Keratinocyte (primary cell): ENCODE measurements around the gene BLACAT1. TPM values are rescaled to one million over a fixed set of nuclear protein-coding genes. Genes with fewer than 3 reads are reported as not detected.

Experiments
- DNase-seq: peaks from one replicate; pipeline ENCODE4 v3.0.0-alpha.2; 2011; ENCODE audit warnings: low read depth, missing footprints, low spot score
- FAIRE-seq: peaks from 2 replicates; lab custom pipeline; 2011; peaks lifted over from hg19 to GRCh38; lab: Jason Lieb, UNC
- H2AFZ ChIP-seq: 2 replicates; pipeline ENCODE4 v1.6.0; 2012; ENCODE audit warnings: low read length, control low read depth, inconsistent platforms; ENCODE audit not compliant: control insufficient read depth
- H3K27ac ChIP-seq: 2 replicates; pipeline ENCODE4 v1.5.1; 2011; ENCODE audit warnings: low read length; ENCODE audit not compliant: control insufficient read depth, insufficient read depth
- H3K27me3 ChIP-seq: 3 replicates; pipeline ENCODE4 v1.6.0; 2011; ENCODE audit warnings: low read length; ENCODE audit not compliant: control insufficient read depth, insufficient read depth; ENCODE audit errors: extremely low read depth
- H3K36me3 ChIP-seq, 2 experiments: 2 replicates in 1 of 2; 3 replicates in 1 of 2; pipeline ENCODE4 v1.5.1; 2011; ENCODE audit warnings: low read length in 2 of 2, mild to moderate bottlenecking in 1 of 2; ENCODE audit not compliant: control insufficient read depth in 2 of 2, insufficient read depth in 2 of 2; ENCODE audit errors: extremely low read depth in 1 of 2
- H3K4me1 ChIP-seq: 3 replicates; pipeline ENCODE4 v1.5.1; 2011; ENCODE audit warnings: low read length; ENCODE audit not compliant: control insufficient read depth, insufficient read depth; ENCODE audit errors: extremely low read depth
- H3K4me2 ChIP-seq: 3 replicates; pipeline ENCODE4 v1.6.0; 2011; ENCODE audit warnings: low read depth, low read length; ENCODE audit not compliant: control insufficient read depth, insufficient read depth; ENCODE audit errors: extremely low read depth
- H3K4me3 ChIP-seq, 3 experiments: fragments of 200-600 bp in 1 of 3; sonication (generic) in 1 of 3; 2 replicates in 2 of 3; 3 replicates in 1 of 3; pipeline ENCODE4 v1.5.1; 2011 to 2016; ENCODE audit warnings: low read length in 3 of 3, mild to moderate bottlenecking in 3 of 3, control low read depth in 2 of 3, inconsistent platforms in 1 of 3, low read depth in 1 of 3, mixed read lengths in 1 of 3, mixed run types in 1 of 3, moderate library complexity in 1 of 3; ENCODE audit not compliant: control insufficient read depth in 2 of 3, insufficient read depth in 2 of 3; ENCODE audit errors: extremely low read depth in 1 of 3
- H3K79me2 ChIP-seq: 2 replicates; pipeline ENCODE4 v1.6.0; 2012; ENCODE audit warnings: low read length; ENCODE audit not compliant: control insufficient read depth, insufficient read depth
- H3K9ac ChIP-seq: 3 replicates; pipeline ENCODE4 v1.6.0; 2011; ENCODE audit warnings: low read length; ENCODE audit not compliant: control insufficient read depth, insufficient read depth; ENCODE audit errors: extremely low read depth
- H3K9me1 ChIP-seq: 3 replicates; pipeline ENCODE4 v1.6.0; 2011; ENCODE audit warnings: low read length; ENCODE audit not compliant: control insufficient read depth, insufficient read depth; ENCODE audit errors: extremely low read depth
- H3K9me3 ChIP-seq: 2 replicates; pipeline ENCODE4 v1.5.1; 2012; ENCODE audit warnings: low read depth, low read length; ENCODE audit not compliant: control insufficient read depth
- H4K20me1 ChIP-seq: 3 replicates; pipeline ENCODE4 v1.6.0; 2011; ENCODE audit warnings: low read length; ENCODE audit not compliant: control insufficient read depth, insufficient read depth; ENCODE audit errors: extremely low read depth
- CTCF ChIP-seq, 3 experiments: IDR thresholded peaks in 1 of 3; conservative IDR thresholded peaks in 1 of 3; optimal IDR thresholded peaks in 1 of 3; 2 replicates in 2 of 3; 3 replicates in 1 of 3; pipeline versions ENCODE3 to v1.5.1; 2011; ENCODE audit warnings: low read length in 3 of 3, mild to moderate bottlenecking in 3 of 3, moderate library complexity in 2 of 3, control low read depth in 1 of 3, inconsistent platforms in 1 of 3; ENCODE audit not compliant: insufficient read depth in 2 of 3; ENCODE audit errors: extremely low read depth in 1 of 3
- EZH2 ChIP-seq: IDR thresholded peaks from one replicate; pipeline ENCODE4 v1.6.1; 2012; ENCODE audit warnings: inconsistent platforms, mild to moderate bottlenecking, low read length, moderate library complexity
- dilution Hi-C: fragments of 300-500 bp; cut with MboI; formaldehyde crosslinking; loops from one replicate; pipeline ENCODE4 v1.7.0; 2020; ENCODE audit warnings: low sequenced_read_pairs; ENCODE audit not compliant: extremely low pct_ligation_motif_present
- polyA plus RNA-seq, 5 experiments: library from polyadenylated mRNA; depleted of rRNA in 3 of 5; stranded (reverse) in 3 of 5; stranded (forward) in 1 of 5; unstranded in 1 of 5; fragments of >200 nt; gene quantifications; 1 replicate in 1 of 5; 2 replicates in 3 of 5; 3 replicates in 1 of 5; pipeline versions ENCODE4 v1.2.1 to v1.2.3, GENCODE V29; 2011 to 2012; ENCODE audit warnings: missing spikeins in 2 of 5, low read depth in 1 of 5, low replicate concordance in 1 of 5

BLACAT1 gene
- polyA plus RNA-seq, 1 donor (not counting 4 experiments of a cell fraction or from before 2014, with no cell fraction given): 4.0 TPM

GRCh38 chr1:205486258-205486657 lies 30.4 kb upstream of the BLACAT1 start:
- TF ChIP-seq EZH2: no peak
- no peak for TF ChIP-seq CTCF (optimal IDR thresholded peaks at IDR 0.05 in 1 of 3, IDR thresholded peaks at IDR 0.05 in 1 of 3, conservative IDR thresholded peaks at IDR 0.05 in 1 of 3; ENCODE audit: extremely low read depth in 1 of 3, insufficient read depth in 2 of 3, low read length in 3 of 3)
- Histone ChIP-seq H3K9me3 (no peaks in the 10 kb centered on the region), H3K27ac (no peak overlapping the region), H3K4me3 (no peak overlapping the region), H3K4me1 (peaks cover 10% of the 10 kb centered on the region), H3K79me2 (no peaks in the 10 kb centered on the region), H3K36me3 (no peaks in the 10 kb centered on the region), H3K9me1 (no peaks in the 10 kb centered on the region), H3K9ac (no peak overlapping the region), H3K27me3 (peaks cover 24% of the 10 kb centered on the region), H3K4me2 (no peak overlapping the region), H4K20me1 (no peaks in the 10 kb centered on the region), H2AFZ (no peak overlapping the region)
- dilution Hi-C loops: no loop called here
- DNase-seq (no peak), FAIRE-seq (no peak)

GRCh38 chr1:205484985-205485967 lies 29.4 kb upstream of the BLACAT1 start:
- Histone ChIP-seq H3K4me3 (no peak overlapping the region), H3K36me3 (no peaks in the 10 kb centered on the region), H3K4me1 (peaks cover 14% of the 10 kb centered on the region), H3K9ac (no peak overlapping the region), H3K9me1 (no peaks in the 10 kb centered on the region), H3K4me2 (no peak overlapping the region), H2AFZ (no peak overlapping the region), H3K27me3 (peaks cover 24% of the 10 kb centered on the region), H4K20me1 (no peaks in the 10 kb centered on the region), H3K27ac (no peak overlapping the region), H3K9me3 (no peaks in the 10 kb centered on the region), H3K79me2 (no peaks in the 10 kb centered on the region)
- peak; percentile 38 for TF ChIP-seq EZH2
- peak; percentile 89 to 97 (median 90) for TF ChIP-seq CTCF (optimal IDR thresholded peaks at IDR 0.05 in 1 of 3, IDR thresholded peaks at IDR 0.05 in 1 of 3, conservative IDR thresholded peaks at IDR 0.05 in 1 of 3; ENCODE audit: extremely low read depth in 1 of 3, insufficient read depth in 2 of 3, low read length in 3 of 3)
- dilution Hi-C loops: no loop called here
- FAIRE-seq (peak; percentile 64), DNase-seq (no peak)
